Activated CD8-positive, alpha-beta T cell treated with anti-CD3 and anti-CD28 coated beads, Interleukin-2, amount 10 ng/mL, durations not matched to agents 7 days and 5 days (primary cell): ENCODE results near the gene SIPA1. TPM values are rescaled to one million over a fixed set of nuclear protein-coding genes. Genes with fewer than 3 reads are reported as not detected.

Experiments used
- ATAC-seq: fragments of 150-1000 bp; cut with Tn5 transposase; one replicate; pipeline ENCODE4 v1.10.0; 2021; ENCODE audit warnings: moderate library complexity
- CTCF ChIA-PET: fragments of 350-600 bp; sonication (Branson Sonifier 250); formaldehyde crosslinking; loops from one replicate; lab custom pipeline; 2021; ENCODE audit warnings: antibody characterized with exemption; lab: Charles Lee
- POLR2A ChIA-PET: fragments of 350-600 bp; sonication (Branson Sonifier 250); formaldehyde crosslinking; loops from one replicate; lab custom pipeline; 2021; ENCODE audit warnings: antibody characterized with exemption; lab: Charles Lee
- DNase-seq: peaks from one replicate; pipeline ENCODE4 v3.0.0-alpha.2; 2020
- H3K27ac Mint-ChIP-seq: one replicate; pipeline ENCODE4 v1.8.0; 2021; ENCODE audit warnings: mild to moderate bottlenecking, mixed read lengths
- H3K27me3 Mint-ChIP-seq: one replicate; pipeline ENCODE4 v1.8.0; 2021; ENCODE audit warnings: low read depth, mixed read lengths
- H3K36me3 Mint-ChIP-seq: one replicate; pipeline ENCODE4 v1.8.0; 2021; ENCODE audit warnings: low read depth, mixed read lengths
- H3K4me1 Mint-ChIP-seq: one replicate; pipeline ENCODE4 v1.8.0; 2021; ENCODE audit warnings: low read depth, mixed read lengths
- H3K4me3 Mint-ChIP-seq: one replicate; pipeline ENCODE4 v1.8.0; 2021; ENCODE audit warnings: mild to moderate bottlenecking, mixed read lengths
- H3K9me3 Mint-ChIP-seq: one replicate; pipeline ENCODE4 v1.8.0; 2022; ENCODE audit warnings: mixed read lengths; ENCODE audit not compliant: insufficient read depth
- total RNA-seq, 2 experiments: library from RNA; stranded (reverse); gene quantifications; one replicate each; pipeline ENCODE4 v1.2.3, GENCODE V29; 2021

The SIPA1 gene
- total RNA-seq, 2 experiments from 2014 or later, result 245 to 274 TPM

GRCh38 chr11:65646958-65647701, 9.2 kb downstream of the SIPA1 start:
- no peaks in the 10 kb centered on the region for H3K27me3 Mint-ChIP-seq
- no peak overlapping the region for H3K4me3 Mint-ChIP-seq
- CTCF ChIA-PET, result no interaction called here
- ATAC-seq (no peak), DNase-seq (no peak)
- no peak overlapping the region for H3K27ac Mint-ChIP-seq
- no peaks in the 10 kb centered on the region for H3K9me3 Mint-ChIP-seq
- peaks cover 65% of the 10 kb centered on the region for H3K36me3 Mint-ChIP-seq
- peaks cover 40% of the 10 kb centered on the region for H3K4me1 Mint-ChIP-seq
- POLR2A ChIA-PET, result no interaction called here

GRCh38 chr11:65648997-65649493, 11.1 kb downstream of the SIPA1 start:
- H3K9me3 Mint-ChIP-seq, result no peaks in the 10 kb centered on the region
- no peak for ATAC-seq
- CTCF ChIA-PET, result interaction anchor here (1.6 kb wide), 1 partner anchor 10 kb away, joined by 4 read pairs; no protein-coding TSS in a partner anchor
- peaks cover 63% of the 10 kb centered on the region for H3K36me3 Mint-ChIP-seq
- H3K4me1 Mint-ChIP-seq, result peaks cover 42% of the 10 kb centered on the region
- H3K27ac Mint-ChIP-seq, result no peak overlapping the region
- POLR2A ChIA-PET, result interaction anchor here (0.9 to 1.4 kb wide), 4 partner anchors 9 to 33 kb away, joined by 3 to 6 read pairs (median 4); partner anchors contain the start of gene PCNX3
- no peak for DNase-seq
- no peaks in the 10 kb centered on the region for H3K27me3 Mint-ChIP-seq
- no peak overlapping the region for H3K4me3 Mint-ChIP-seq

- Mint-ChIP-seq H3K27ac (no peak overlapping the region), H3K4me3 (no peak overlapping the region), H3K9me3 (no peaks in the 10 kb centered on the region), H3K4me1 (peaks cover 40% of the 10 kb centered on the region), H3K27me3 (no peaks in the 10 kb centered on the region), H3K36me3 (peaks cover 58% of the 10 kb centered on the region)
- ATAC-seq, result no peak
- ChIA-PET POLR2A (interaction anchor here (0.9 to 5.4 kb wide), 6 partner anchors 9 to 34 kb away, joined by 3 to 50 read pairs (median 4); partner anchors contain the start of genes PCNX3, RELA and SIPA1), CTCF (interaction anchor here (1.6 to 1.9 kb wide), 2 partner anchors 11 to 12 kb away, joined by 4 to 6 read pairs; partner anchors contain the start of gene SIPA1)
- no peak for DNase-seq
These were observed 12.0 kb downstream of the SIPA1 start for GRCh38 chr11:65649656-65650546.

- peaks cover 43% of the 10 kb centered on the region for H3K4me1 Mint-ChIP-seq
- ATAC-seq, result no peak
- peak overlapping the region; percentile 90 for H3K27ac Mint-ChIP-seq
- H3K4me3 Mint-ChIP-seq, result no peak overlapping the region
- H3K27me3 Mint-ChIP-seq, result no peaks in the 10 kb centered on the region
- ChIA-PET CTCF (interaction anchor here (1.0 to 2.3 kb wide), 3 partner anchors 8 to 61 kb away, joined by 3 to 6 read pairs (median 5); partner anchors contain the start of gene SIPA1), POLR2A (interaction anchor here (1.2 to 5.4 kb wide), 4 partner anchors 8 to 201 kb away, joined by 3 to 50 read pairs (median 10); partner anchors contain the start of genes RELA and SIPA1)
- peaks cover 59% of the 10 kb centered on the region for H3K36me3 Mint-ChIP-seq
- DNase-seq, result no peak
- no peaks in the 10 kb centered on the region for H3K9me3 Mint-ChIP-seq
These were observed 12.8 kb downstream of the SIPA1 start for GRCh38 chr11:65650547-65651338.

GRCh38 chr11:65651339-65651588, 13.4 kb downstream of the SIPA1 start:
- Mint-ChIP-seq H3K4me3 (peak overlapping the region; percentile 77), H3K9me3 (no peaks in the 10 kb centered on the region), H3K36me3 (peaks cover 63% of the 10 kb centered on the region), H3K4me1 (peaks cover 43% of the 10 kb centered on the region), H3K27me3 (no peaks in the 10 kb centered on the region), H3K27ac (peak overlapping the region; percentile 90)
- ChIA-PET CTCF (interaction anchor here (1.0 to 2.3 kb wide), 5 partner anchors 9 to 128 kb away, joined by 3 to 6 read pairs (median 4); partner anchors contain the start of genes PCNX3 and SIPA1), POLR2A (interaction anchor here (1.6 to 5.4 kb wide), 4 partner anchors 8 to 200 kb away, joined by 3 to 50 read pairs (median 22); partner anchors contain the start of genes RELA and SIPA1)
- ATAC-seq (no peak), DNase-seq (no peak)

GRCh38 chr11:65651589-65652510, 13.9 kb downstream of the SIPA1 start:
- Mint-ChIP-seq H3K27ac (peak overlapping the region; percentile 90), H3K9me3 (no peaks in the 10 kb centered on the region), H3K4me3 (peak overlapping the region; percentile 77), H3K36me3 (peaks cover 66% of the 10 kb centered on the region), H3K4me1 (peaks cover 43% of the 10 kb centered on the region), H3K27me3 (no peaks in the 10 kb centered on the region)
- peak; percentile 25 for DNase-seq
- ATAC-seq, result no peak
- POLR2A ChIA-PET, result interaction anchor here (0.6 to 5.4 kb wide), 7 partner anchors 9 to 571 kb away, joined by 3 to 50 read pairs (median 3); partner anchors contain the start of genes RELA and SIPA1
- CTCF ChIA-PET, result interaction anchor here (0.7 to 2.8 kb wide), 11 partner anchors 9 to 238 kb away, joined by 3 to 25 read pairs (median 4); partner anchors contain the start of genes CCDC85B, PCNX3 and SIPA1

- no peaks in the 10 kb centered on the region for H3K27me3 Mint-ChIP-seq
- H3K4me1 Mint-ChIP-seq, result peaks cover 48% of the 10 kb centered on the region
- peak overlapping the region; percentile 77 for H3K4me3 Mint-ChIP-seq
- DNase-seq (peak; percentile 96), ATAC-seq (peak; percentile 90)
- H3K27ac Mint-ChIP-seq, result peak overlapping the region; percentile 90
- CTCF ChIA-PET, result interaction anchor here (0.6 to 2.8 kb wide), 13 partner anchors 10 to 392 kb away, joined by 3 to 25 read pairs (median 3); partner anchors contain the start of genes CCDC85B, PCNX3, RELA and SIPA1
- POLR2A ChIA-PET, result interaction anchor here (0.8 to 5.4 kb wide), 11 partner anchors 8 to 208 kb away, joined by 3 to 50 read pairs (median 4); partner anchors contain the start of genes EHBP1L1, PCNX3, RELA and SIPA1
- peaks cover 73% of the 10 kb centered on the region for H3K36me3 Mint-ChIP-seq
- H3K9me3 Mint-ChIP-seq, result no peaks in the 10 kb centered on the region
These were observed 14.8 kb downstream of the SIPA1 start for GRCh38 chr11:65652511-65653228.

GRCh38 chr11:65653229-65654225, 15.6 kb downstream of the SIPA1 start:
- H3K27ac Mint-ChIP-seq, result peak overlapping the region; percentile 90
- ATAC-seq, result no peak
- peaks cover 50% of the 10 kb centered on the region for H3K4me1 Mint-ChIP-seq
- H3K36me3 Mint-ChIP-seq, result peaks cover 76% of the 10 kb centered on the region
- POLR2A ChIA-PET, result interaction anchor here (1.1 to 5.4 kb wide), 9 partner anchors 9 to 207 kb away, joined by 3 to 50 read pairs (median 5); partner anchors contain the start of genes EHBP1L1, PCNX3, RELA and SIPA1
- peak overlapping the region; percentile 77 for H3K4me3 Mint-ChIP-seq
- CTCF ChIA-PET, result interaction anchor here (0.6 to 2.8 kb wide), 9 partner anchors 9 to 391 kb away, joined by 3 to 25 read pairs (median 4); partner anchors contain the start of genes PCNX3, RELA and SIPA1
- no peaks in the 10 kb centered on the region for H3K9me3 Mint-ChIP-seq
- H3K27me3 Mint-ChIP-seq, result no peaks in the 10 kb centered on the region
- no peak for DNase-seq
